Fibroblast of mammary gland (primary cell): Measurements from ENCODE around the gene SCTR.

ENCODE experiments used
- DNase-seq: peaks from one replicate; pipeline ENCODE4 v3.0.0-alpha.2; 2010; ENCODE audit warnings: low read depth
- H3K4me3 ChIP-seq: 2 replicates; pipeline ENCODE4 v1.5.1; 2011; ENCODE audit warnings: low read depth, mild to moderate bottlenecking, low read length, moderate library complexity; ENCODE audit not compliant: control insufficient read depth
- TF ChIP-seq, protein P1 (sequence below): conservative IDR thresholded peaks from 2 replicates; pipeline ENCODE4 v1.5.1; 2011; ENCODE audit warnings: low read depth, low read length, inconsistent platforms; ENCODE audit not compliant: control insufficient read depth, insufficient read depth

The SCTR gene

DNA sequence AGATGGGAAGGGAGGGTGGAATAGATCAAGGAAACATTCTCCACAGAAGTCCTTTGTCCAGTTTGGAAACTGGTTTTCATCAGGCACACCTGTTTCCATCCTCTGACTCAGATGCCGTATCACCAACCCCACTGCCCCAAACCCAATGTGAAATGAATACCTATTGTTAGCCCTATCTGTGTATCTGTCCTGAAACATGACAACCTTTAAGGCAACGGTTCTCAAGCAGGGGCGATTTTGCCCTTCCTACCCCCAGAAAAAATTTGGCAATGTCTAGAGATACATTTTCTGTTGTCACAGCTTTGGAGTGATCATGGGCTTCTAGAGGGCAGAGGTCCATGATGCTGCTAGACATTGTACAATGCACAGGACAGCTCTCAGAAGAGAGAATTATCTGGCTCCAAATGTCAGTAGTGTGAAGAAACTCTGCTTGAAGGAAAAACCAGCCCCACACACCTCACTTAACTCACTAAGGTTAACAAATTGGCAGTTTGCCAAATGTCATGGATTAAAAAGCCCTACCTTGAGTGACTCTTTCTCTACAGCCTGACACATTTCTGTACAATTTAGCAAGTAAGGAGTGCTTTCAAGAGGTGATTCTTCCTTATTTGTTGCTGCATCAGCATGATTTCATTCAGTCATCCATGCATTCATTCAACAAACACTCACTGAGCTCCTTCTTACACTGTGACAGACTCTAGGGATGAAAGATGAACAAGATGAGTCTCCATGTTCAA lies 3.4 kb downstream of the SCTR start:
- no peak for DNase-seq
- TF ChIP-seq, protein P1, sequence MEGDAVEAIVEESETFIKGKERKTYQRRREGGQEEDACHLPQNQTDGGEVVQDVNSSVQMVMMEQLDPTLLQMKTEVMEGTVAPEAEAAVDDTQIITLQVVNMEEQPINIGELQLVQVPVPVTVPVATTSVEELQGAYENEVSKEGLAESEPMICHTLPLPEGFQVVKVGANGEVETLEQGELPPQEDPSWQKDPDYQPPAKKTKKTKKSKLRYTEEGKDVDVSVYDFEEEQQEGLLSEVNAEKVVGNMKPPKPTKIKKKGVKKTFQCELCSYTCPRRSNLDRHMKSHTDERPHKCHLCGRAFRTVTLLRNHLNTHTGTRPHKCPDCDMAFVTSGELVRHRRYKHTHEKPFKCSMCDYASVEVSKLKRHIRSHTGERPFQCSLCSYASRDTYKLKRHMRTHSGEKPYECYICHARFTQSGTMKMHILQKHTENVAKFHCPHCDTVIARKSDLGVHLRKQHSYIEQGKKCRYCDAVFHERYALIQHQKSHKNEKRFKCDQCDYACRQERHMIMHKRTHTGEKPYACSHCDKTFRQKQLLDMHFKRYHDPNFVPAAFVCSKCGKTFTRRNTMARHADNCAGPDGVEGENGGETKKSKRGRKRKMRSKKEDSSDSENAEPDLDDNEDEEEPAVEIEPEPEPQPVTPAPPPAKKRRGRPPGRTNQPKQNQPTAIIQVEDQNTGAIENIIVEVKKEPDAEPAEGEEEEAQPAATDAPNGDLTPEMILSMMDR = no peak
- H3K4me3 ChIP-seq = no peak overlapping the region

DNA sequence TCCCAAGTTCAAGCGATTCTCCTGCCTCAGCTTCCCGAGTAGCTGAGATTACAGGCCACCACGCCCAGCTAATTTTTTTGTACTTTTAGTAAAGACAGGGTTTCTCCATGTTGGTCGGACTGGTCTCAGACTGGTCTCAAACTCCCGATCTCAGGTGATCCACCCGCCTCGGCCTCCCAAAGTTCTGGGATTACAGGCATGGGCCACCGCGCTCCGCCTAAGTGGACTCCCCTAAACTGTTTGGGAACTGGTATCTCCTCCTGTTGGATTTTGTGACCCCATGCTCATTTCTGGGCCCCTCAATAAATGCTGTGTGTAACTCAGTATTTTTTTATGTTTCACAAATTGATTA lies 5.2 kb downstream of the SCTR start:
- H3K4me3 ChIP-seq = no peak overlapping the region
- DNase-seq = no peak
- TF ChIP-seq, protein P1 = no peak

DNA sequence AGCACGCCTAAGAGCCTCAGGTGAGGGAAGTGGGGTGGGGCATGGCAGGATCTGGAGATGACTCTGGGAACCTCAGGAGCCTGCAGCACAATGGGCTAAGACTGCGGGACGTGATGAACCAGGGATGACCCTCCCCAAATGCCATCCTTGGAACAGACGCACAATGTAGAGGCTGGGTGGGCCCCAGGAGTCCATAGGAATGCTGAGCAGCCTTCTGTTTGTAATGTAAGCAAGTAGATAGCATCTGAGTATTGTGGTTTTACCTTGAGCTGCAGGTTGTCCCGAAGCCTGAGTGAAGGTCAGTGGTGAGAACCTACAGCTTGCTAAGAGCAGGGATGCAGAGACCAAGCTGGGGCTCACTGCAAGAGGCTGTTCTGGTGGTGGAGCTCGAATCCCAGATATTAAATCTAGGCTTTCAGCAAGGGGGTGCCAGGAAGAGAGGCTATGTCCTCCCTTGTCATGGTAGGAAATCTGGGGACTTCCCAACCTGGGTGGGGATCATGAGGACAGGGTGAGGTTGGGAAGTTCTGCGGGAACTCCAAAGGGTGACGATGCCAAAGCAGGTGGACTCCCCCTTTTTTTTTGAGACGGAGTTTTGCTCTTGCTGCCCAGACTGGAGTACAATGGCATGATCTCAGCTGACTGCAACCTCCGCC lies 5.8 kb downstream of the SCTR start:
- no peak overlapping the region for H3K4me3 ChIP-seq
- no peak for DNase-seq
- TF ChIP-seq, protein P1 = no peak

DNA sequence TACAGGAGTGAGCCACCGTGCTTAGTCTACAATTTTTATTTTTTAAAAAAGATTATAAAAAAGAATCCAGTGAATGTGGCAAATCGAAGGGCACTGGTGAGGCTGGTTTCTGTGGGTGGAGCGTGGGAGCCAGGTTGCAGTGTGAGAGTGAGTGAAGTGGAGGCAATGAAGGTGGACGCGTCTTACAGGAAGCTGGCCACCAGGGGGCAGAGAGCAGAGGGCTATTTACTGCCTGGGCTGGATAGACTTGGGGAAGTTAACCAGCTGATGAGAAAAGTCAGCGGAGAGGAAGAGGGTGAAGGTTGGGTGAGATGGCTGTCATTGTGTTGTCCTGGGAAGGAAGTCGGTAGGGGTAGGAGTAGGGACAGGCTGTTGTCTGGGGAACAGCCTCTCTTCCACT lies 6.8 kb downstream of the SCTR start:
- no peak overlapping the region for H3K4me3 ChIP-seq
- TF ChIP-seq, protein P1 = peak; percentile 75
- peak; percentile 47 for DNase-seq

DNA sequence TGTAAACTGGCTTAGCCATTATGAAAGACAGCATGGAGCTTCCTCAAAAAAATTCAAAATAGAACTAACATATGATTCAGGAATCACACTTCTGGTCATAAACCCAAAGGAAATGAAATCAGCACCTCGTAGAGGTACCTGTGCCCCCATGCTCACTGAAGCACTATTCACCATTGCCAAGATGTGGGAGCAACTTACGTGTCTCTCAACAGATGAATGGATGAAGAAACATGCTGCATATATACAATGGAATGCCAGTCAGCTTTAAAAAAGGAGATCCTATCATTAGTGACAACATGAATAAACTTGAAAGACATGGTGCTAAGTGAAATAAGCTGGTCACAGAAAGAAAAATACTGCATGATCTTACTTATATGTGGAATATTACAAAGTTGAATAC lies 8.2 kb downstream of the SCTR start:
- no peak for DNase-seq
- H3K4me3 ChIP-seq = no peak overlapping the region
- TF ChIP-seq, protein P1 = no peak

DNA sequence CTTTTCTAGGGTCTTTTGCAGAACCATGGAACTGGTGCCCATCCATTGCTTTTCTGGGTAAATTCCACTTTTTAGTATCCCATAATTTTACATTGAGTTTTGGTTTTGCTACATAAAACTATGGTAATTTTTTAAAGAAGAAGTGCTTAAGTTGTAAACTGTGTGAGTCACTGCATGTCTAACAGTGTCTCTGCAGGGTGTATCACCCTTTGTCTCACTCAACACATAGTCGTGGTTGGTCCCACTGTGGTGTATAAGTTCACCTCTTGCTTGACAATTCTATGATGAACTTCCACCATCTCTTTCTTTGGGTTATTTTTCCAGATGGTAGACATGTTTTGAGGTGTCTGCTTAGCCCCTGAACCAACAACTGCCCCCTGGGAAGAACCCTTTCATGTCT lies 10.5 kb downstream of the SCTR start:
- H3K4me3 ChIP-seq = no peak overlapping the region
- TF ChIP-seq, protein P1 = no peak
- no peak for DNase-seq
